Measurements from ENCODE around the gene DNER.

The DNER gene

DNA sequence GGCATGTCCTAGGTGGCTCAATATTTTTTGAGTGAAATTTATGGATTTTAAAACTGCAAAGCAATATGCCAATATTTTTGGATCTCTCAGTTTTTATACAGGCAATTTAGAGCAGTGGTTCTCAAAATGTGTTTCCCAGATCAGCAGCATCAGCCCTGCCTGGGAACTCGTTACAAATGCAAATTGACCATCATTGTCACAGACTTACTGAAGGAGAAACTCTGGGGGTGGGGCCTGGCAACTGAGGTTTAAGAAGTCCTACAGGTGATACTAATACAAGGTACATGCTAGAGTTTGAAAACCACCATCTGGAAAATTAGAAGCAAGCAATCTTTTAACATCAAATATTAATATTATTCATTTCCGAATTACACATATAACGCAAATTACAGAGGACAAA is 227.7 kb downstream of the DNER start:
- H3K4me3 ChIP-seq (ENCODE audit: low read length), result no peak overlapping the region
- DNase-seq (ENCODE audit: low read depth), result no peak
- TF ChIP-seq, protein P1, sequence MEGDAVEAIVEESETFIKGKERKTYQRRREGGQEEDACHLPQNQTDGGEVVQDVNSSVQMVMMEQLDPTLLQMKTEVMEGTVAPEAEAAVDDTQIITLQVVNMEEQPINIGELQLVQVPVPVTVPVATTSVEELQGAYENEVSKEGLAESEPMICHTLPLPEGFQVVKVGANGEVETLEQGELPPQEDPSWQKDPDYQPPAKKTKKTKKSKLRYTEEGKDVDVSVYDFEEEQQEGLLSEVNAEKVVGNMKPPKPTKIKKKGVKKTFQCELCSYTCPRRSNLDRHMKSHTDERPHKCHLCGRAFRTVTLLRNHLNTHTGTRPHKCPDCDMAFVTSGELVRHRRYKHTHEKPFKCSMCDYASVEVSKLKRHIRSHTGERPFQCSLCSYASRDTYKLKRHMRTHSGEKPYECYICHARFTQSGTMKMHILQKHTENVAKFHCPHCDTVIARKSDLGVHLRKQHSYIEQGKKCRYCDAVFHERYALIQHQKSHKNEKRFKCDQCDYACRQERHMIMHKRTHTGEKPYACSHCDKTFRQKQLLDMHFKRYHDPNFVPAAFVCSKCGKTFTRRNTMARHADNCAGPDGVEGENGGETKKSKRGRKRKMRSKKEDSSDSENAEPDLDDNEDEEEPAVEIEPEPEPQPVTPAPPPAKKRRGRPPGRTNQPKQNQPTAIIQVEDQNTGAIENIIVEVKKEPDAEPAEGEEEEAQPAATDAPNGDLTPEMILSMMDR (conservative IDR thresholded peaks at IDR 0.05; ENCODE audit: low read length), result no peak

DNA sequence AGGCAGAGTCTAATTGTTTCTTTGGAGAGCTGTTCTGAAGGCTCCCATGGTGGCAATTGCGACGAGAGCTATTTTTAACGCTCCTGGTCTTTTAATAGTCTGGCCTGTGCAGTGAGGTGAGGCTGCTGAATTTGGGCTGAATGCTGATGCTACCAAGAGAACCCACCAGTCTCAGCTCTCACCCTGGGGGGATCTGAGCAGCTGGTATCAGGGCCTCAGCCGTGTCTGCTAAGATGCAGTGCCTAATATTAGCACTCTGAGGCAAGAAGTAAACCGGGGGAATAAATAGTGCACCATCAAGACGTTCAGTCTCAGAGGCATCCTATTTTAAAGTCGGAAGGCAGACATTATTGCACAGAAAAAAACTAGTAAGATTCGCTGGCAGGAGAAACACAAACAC is 228.5 kb downstream of the DNER start:
- no peak overlapping the region for H3K4me3 ChIP-seq (ENCODE audit: low read length)
- TF ChIP-seq, protein P1 (conservative IDR thresholded peaks at IDR 0.05; ENCODE audit: low read length), result no peak
- DNase-seq (ENCODE audit: low read depth), result no peak

DNA sequence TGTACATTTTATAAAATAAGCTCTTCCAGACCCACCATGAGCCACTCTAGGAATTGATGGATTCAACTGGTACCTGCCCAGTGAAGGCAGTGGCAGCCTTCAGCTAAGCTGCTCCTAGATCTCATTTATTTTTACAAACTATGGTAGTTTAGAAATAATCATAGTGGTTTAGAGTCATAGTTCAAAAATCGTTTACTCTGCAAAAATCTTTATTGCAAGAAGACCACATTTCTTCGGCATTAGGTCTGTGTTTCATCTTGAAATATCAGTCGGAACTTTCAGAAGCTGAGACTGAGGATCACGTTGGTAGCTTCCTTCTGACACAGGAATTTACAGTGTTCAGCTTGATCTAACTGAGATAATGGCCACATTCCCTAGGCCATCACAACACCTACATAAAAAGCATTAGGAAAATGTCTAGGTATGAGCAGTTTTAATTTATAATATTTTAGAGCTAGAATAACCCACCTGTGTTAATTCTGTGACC is 237.0 kb downstream of the DNER start:
- TF ChIP-seq, protein P1 (conservative IDR thresholded peaks at IDR 0.05; ENCODE audit: low read length), result no peak
- DNase-seq (ENCODE audit: low read depth), result no peak
- no peak overlapping the region for H3K4me3 ChIP-seq (ENCODE audit: low read length)

DNA sequence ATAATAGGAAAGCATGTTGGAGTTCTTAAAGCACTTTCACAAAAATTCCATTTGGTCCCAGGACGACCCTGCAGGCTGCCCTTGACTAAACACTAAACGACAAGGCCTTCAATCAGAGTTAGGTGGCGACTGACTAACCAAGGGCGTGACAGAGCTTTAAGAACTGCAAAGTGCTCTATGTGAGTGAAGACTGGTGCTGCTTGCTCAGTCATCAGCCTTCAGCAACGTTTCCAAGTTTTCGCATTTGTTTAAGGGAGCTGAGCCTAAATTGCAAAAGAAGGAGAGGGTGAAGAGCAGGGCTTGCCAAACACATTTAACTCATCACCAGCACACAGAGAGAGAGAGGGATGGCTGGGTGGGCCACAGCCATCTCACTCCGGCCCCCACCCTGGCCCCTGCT is 238.6 kb downstream of the DNER start:
- TF ChIP-seq, protein P1 (conservative IDR thresholded peaks at IDR 0.05; ENCODE audit: low read length), result no peak
- no peak for DNase-seq (ENCODE audit: low read depth)
- no peak overlapping the region for H3K4me3 ChIP-seq (ENCODE audit: low read length)

DNA sequence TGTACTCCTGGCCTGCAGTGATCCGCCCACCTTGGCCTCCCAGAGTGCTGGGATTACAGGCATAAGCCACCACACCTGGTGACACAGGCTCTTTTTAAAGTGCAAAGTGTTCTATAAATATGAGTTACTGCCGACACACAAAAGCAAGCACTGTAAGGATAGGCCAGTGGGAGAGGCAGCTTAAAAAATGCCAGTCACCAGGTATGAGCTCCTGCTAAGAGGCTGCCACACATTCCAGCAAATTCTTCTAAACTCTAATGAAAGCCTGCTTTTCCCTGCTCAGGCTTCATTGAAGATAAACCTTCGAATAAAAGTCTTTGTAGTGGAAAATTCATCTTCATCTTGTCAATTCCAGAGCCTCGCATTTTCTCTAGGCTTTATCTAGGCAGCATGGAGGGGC is 240.2 kb downstream of the DNER start:
- no peak overlapping the region for H3K4me3 ChIP-seq (ENCODE audit: low read length)
- DNase-seq (ENCODE audit: low read depth), result no peak
- TF ChIP-seq, protein P1 (conservative IDR thresholded peaks at IDR 0.05; ENCODE audit: low read length), result no peak

DNA sequence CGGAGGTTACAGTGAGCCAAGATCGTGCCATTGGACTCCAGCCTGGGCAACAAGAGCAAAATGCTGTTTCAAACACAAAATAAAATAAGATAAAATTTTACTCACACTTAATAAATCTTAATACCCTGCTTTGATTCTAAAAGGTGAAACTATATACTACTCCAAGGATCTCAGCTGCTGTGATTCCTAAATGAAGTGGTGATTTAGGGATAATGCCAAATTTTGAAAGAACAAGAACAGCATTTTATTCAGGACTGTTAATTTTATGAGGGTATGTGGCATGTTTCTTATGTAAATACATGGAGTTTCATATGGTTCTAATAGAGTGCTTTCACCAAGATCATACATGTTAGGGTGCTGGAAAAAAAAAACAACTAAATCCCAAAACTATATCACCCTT is 243.6 kb downstream of the DNER start:
- TF ChIP-seq, protein P1 (conservative IDR thresholded peaks at IDR 0.05; ENCODE audit: low read length), result no peak
- no peak overlapping the region for H3K4me3 ChIP-seq (ENCODE audit: low read length)
- DNase-seq (ENCODE audit: low read depth), result no peak

DNA sequence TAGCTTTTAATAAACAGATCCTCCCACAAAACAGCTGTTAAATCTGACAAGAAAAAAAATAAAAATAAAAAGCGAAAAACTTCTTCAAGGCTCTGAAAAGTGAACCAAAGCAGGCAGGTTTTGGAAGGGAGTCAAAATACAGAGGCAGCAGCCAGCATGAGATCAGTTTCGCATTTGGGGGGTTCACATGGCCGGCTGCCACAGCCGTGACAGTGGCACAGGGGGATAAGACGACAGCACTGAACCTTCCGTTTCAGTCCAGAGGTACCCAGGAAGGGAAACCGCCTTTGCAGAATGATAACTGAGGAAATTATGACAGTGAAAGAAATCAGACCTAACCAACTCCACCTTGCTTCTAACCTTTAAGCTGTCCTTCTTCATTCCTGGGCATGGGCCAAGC is 246.6 kb downstream of the DNER start:
- TF ChIP-seq, protein P1 (conservative IDR thresholded peaks at IDR 0.05; ENCODE audit: low read length), result no peak
- no peak for DNase-seq (ENCODE audit: low read depth)
- no peak overlapping the region for H3K4me3 ChIP-seq (ENCODE audit: low read length)
